HEK293T (cell line): Measurements from ENCODE around the gene KIF13A.

Source experiments
- CTBP1 ChIP-seq: fragments of 450-650 bp; IDR thresholded peaks from 2 replicates; pipeline ENCODE4 v1.6.1; 2016; ENCODE audit warnings: borderline replicate concordance
- FOXA1 ChIP-seq: fragments of 450-650 bp; IDR thresholded peaks from 2 replicates; pipeline ENCODE4 v1.6.1; 2016; ENCODE audit warnings: mild to moderate bottlenecking
- FOXK2 ChIP-seq: fragments of 450-650 bp; IDR thresholded peaks from 2 replicates; pipeline ENCODE4 v1.6.1; 2016; ENCODE audit warnings: mild to moderate bottlenecking
- FOXM1 ChIP-seq: fragments of 450-650 bp; IDR thresholded peaks from 2 replicates; pipeline ENCODE4 v1.6.1; 2017; ENCODE audit warnings: mild to moderate bottlenecking, borderline replicate concordance
- HDGF ChIP-seq: fragments of 450-650 bp; IDR thresholded peaks from 2 replicates; pipeline ENCODE4 v1.6.1; 2017; ENCODE audit warnings: antibody characterized with exemption, borderline replicate concordance
- SP1 ChIP-seq: fragments of 450-650 bp; IDR thresholded peaks from 2 replicates; pipeline ENCODE4 v1.6.1; 2017
- TARDBP ChIP-seq: fragments of 450-650 bp; IDR thresholded peaks from 2 replicates; pipeline ENCODE4 v1.6.1; 2016

- TF ChIP-seq FOXK2 (no peak), HDGF (no peak), TARDBP (no peak), FOXA1 (no peak), SP1 (no peak), CTBP1 (no peak), FOXM1 (no peak)
These were observed 114.5 kb downstream of the KIF13A start for GRCh38 chr6:17872908-17873307.
